Liver (tissue), 9 donors: ENCODE results near the gene DENND4C. TPM values are rescaled to one million over a fixed set of nuclear protein-coding genes. Genes with fewer than 3 reads are reported as not detected.

Source experiments
- DNase-seq: peaks from one replicate; pipeline ENCODE4 v3.0.0-alpha.2; 2017; ENCODE audit warnings: low spot score
- H3K27ac ChIP-seq, 2 donors: one replicate each; pipeline ENCODE4 v1.7.0; 2013; ENCODE audit warnings: inconsistent platforms in 2 of 2, low read length in 2 of 2, control low read depth in 1 of 2, low read depth in 1 of 2, mild to moderate bottlenecking in 1 of 2
- H3K27me3 ChIP-seq, 4 donors: one replicate each; pipeline versions ENCODE4 v1.6.1 to v1.7.0; 2013; ENCODE audit warnings: low read length in 3 of 4, inconsistent platforms in 1 of 4, mild to moderate bottlenecking in 1 of 4, moderate library complexity in 1 of 4; ENCODE audit not compliant: control insufficient read depth in 4 of 4, insufficient read depth in 4 of 4
- H3K36me3 ChIP-seq, 4 donors: one replicate each; pipeline versions ENCODE4 v1.6.1 to v1.7.0; 2013; ENCODE audit warnings: low read length in 3 of 4, mild to moderate bottlenecking in 3 of 4, low read depth in 1 of 4, moderate library complexity in 1 of 4; ENCODE audit not compliant: control insufficient read depth in 4 of 4, insufficient read depth in 3 of 4
- H3K4me1 ChIP-seq, 4 donors: one replicate each; pipeline versions ENCODE4 v1.6.1 to v1.7.0; 2013; ENCODE audit warnings: low read length in 3 of 4, mild to moderate bottlenecking in 3 of 4, moderate library complexity in 1 of 4; ENCODE audit not compliant: control insufficient read depth in 4 of 4, insufficient read depth in 4 of 4
- H3K4me3 ChIP-seq, 3 donors: one replicate each; pipeline versions ENCODE4 v1.6.1 to v1.7.0; 2013; ENCODE audit warnings: low read length in 3 of 3, control low read depth in 1 of 3, low read depth in 1 of 3, mild to moderate bottlenecking in 1 of 3
- H3K9ac ChIP-seq, 2 donors: one replicate each; pipeline ENCODE4 v1.7.0; 2013; ENCODE audit warnings: low read length in 2 of 2, mild to moderate bottlenecking in 2 of 2, moderate library complexity in 2 of 2, control low read depth in 1 of 2, low read depth in 1 of 2
- H3K9me3 ChIP-seq, 4 donors: one replicate each; pipeline versions ENCODE4 v1.6.1 to v1.7.0; 2013; ENCODE audit warnings: low read length in 3 of 4; ENCODE audit not compliant: control insufficient read depth in 4 of 4
- ATF3 ChIP-seq: IDR thresholded peaks from 2 replicates; pipeline ENCODE4 v1.6.1; 2016; ENCODE audit warnings: antibody characterized with exemption
- CTCF ChIP-seq: fragments of 150-350 bp; IDR thresholded peaks from 2 replicates; pipeline ENCODE4 v1.5.1; 2017; ENCODE audit warnings: improper control_type of control experiment, low read depth, low read length; ENCODE audit not compliant: missing input control
- EGR1 ChIP-seq, 2 donors: IDR thresholded peaks; 2 replicates each; pipeline ENCODE4 v1.6.1; 2016 to 2018; ENCODE audit warnings: antibody characterized with exemption in 2 of 2, low read depth in 2 of 2
- FOXA1 ChIP-seq: IDR thresholded peaks from 2 replicates; pipeline ENCODE4 v1.6.1; 2016; ENCODE audit warnings: antibody characterized with exemption
- FOXA2 ChIP-seq: IDR thresholded peaks from 2 replicates; pipeline ENCODE4 v1.6.1; 2016; ENCODE audit warnings: antibody characterized with exemption
- GABPA ChIP-seq, 2 donors: IDR thresholded peaks in 1 of 2; conservative IDR thresholded peaks in 1 of 2; 2 replicates each; pipeline ENCODE4 v1.6.1; 2016; ENCODE audit warnings: antibody characterized with exemption in 2 of 2, mild to moderate bottlenecking in 1 of 2, moderate library complexity in 1 of 2
- HNF4A ChIP-seq, 2 donors: conservative IDR thresholded peaks; 2 replicates each; pipeline ENCODE4 v1.6.1; 2016; ENCODE audit warnings: antibody characterized with exemption in 2 of 2, mild to moderate bottlenecking in 2 of 2
- HNF4G ChIP-seq: IDR thresholded peaks from 2 replicates; pipeline ENCODE4 v1.6.1; 2016; ENCODE audit warnings: antibody characterized with exemption
- JUND ChIP-seq, 2 donors: IDR thresholded peaks; 2 replicates each; pipeline ENCODE4 v1.6.1; 2016; ENCODE audit warnings: antibody characterized with exemption in 2 of 2
- MAX ChIP-seq: IDR thresholded peaks from 2 replicates; pipeline ENCODE4 v1.6.1; 2016; ENCODE audit warnings: antibody characterized with exemption
- NR2F2 ChIP-seq: IDR thresholded peaks from 2 replicates; pipeline ENCODE4 v1.6.1; 2016; ENCODE audit warnings: antibody characterized with exemption
- RAD21 ChIP-seq, 2 donors: IDR thresholded peaks; 2 replicates each; pipeline ENCODE4 v1.6.1; 2016; ENCODE audit warnings: antibody characterized with exemption in 2 of 2, mild to moderate bottlenecking in 2 of 2
- REST ChIP-seq: IDR thresholded peaks from 2 replicates; pipeline ENCODE4 v1.6.1; 2016; ENCODE audit warnings: antibody characterized with exemption, mild to moderate bottlenecking
- RXRA ChIP-seq, 2 donors: IDR thresholded peaks; 2 replicates each; pipeline ENCODE4 v1.6.1; 2017 to 2018; ENCODE audit warnings: antibody characterized with exemption in 2 of 2, mild to moderate bottlenecking in 1 of 2
- SP1 ChIP-seq: IDR thresholded peaks from 2 replicates; pipeline ENCODE4 v1.6.1; 2018; ENCODE audit warnings: antibody characterized with exemption, mild to moderate bottlenecking
- TAF1 ChIP-seq: conservative IDR thresholded peaks from 2 replicates; pipeline ENCODE4 v1.6.1; 2016; ENCODE audit warnings: antibody characterized with exemption, mild to moderate bottlenecking
- YY1 ChIP-seq: IDR thresholded peaks from 2 replicates; pipeline ENCODE4 v1.6.1; 2016; ENCODE audit warnings: antibody characterized with exemption, mild to moderate bottlenecking
- ZBTB33 ChIP-seq: IDR thresholded peaks from 2 replicates; pipeline ENCODE4 v1.6.1; 2016; ENCODE audit warnings: antibody characterized with exemption
- WGBS: extraction: QIAGEN DNeasy Blood & Tissue Kit; methylation state at CpG from one replicate; pipeline ENCODE4 v1.1.7; 2013; 5-methylcytosine and 5-hydroxymethylcytosine counted together
- polyA plus RNA-seq, 2 donors: library from polyadenylated mRNA; stranded (reverse) in 1 of 2; unstranded in 1 of 2; fragments of 200-250 nt in 1 of 2; fragments of >200 nt in 1 of 2; fragmentation: Nextera tagmentation in 1 of 2; extraction: Ambion mirVana in 1 of 2; gene quantifications; one replicate each; pipeline versions ENCODE4 v1.2.1 to v1.2.3, GENCODE V29; 2013 to 2015
- total RNA-seq, 2 donors: library from RNA; depleted of rRNA; stranded (reverse); fragments of >200 nt; gene quantifications; one replicate each; pipeline ENCODE4 v1.2.3, GENCODE V29; 2014
- donor health status: healthy.
- donor health status: healthy.
- donor health status: healthy.
- donor health status: healthy.
- donor health status: healthy.

DENND4C gene
- total and polyA plus RNA-seq, 4 donors, result 6.9 to 54.9 (median 14.8) TPM

- peak; percentile 55 for TF ChIP-seq ZBTB33
Observed at GRCh38 chr9:19408693-19409400, 178.4 kb downstream of the DENND4C start, which contains the start of gene ACER2 (continued).

GRCh38 chr9:19409401-19410194, 179.1 kb downstream of the DENND4C start:
- TF ChIP-seq GABPA (IDR thresholded peaks at IDR 0.05 in 1 of 2, conservative IDR thresholded peaks at IDR 0.05 in 1 of 2) (no peak), YY1 (no peak), RAD21 (IDR thresholded peaks at IDR 0.05) (no peak), TAF1 (no peak), MAX (no peak), HNF4G (no peak), FOXA1 (no peak), FOXA2 (no peak), RXRA (IDR thresholded peaks at IDR 0.05) (no peak), NR2F2 (no peak), EGR1 (IDR thresholded peaks at IDR 0.05; ENCODE audit: low read depth in 2 of 2) (no peak), JUND (IDR thresholded peaks at IDR 0.05) (no peak)
- H3K27ac ChIP-seq, result peak overlapping the region; percentile 76 to 80
- H3K9ac ChIP-seq, result peak overlapping the region; percentile 76 to 88
- no peaks in the 10 kb centered on the region for H3K9me3 ChIP-seq
- no peaks in the 10 kb centered on the region for H3K27me3 ChIP-seq
- H3K4me1 ChIP-seq, result peaks cover 0 to 16% (median 11%) of the 10 kb centered on the region in 4 donors
- 6% methylated on average over 17 of the region's 17 CpGs for WGBS
- DNase-seq, result no peak
- peak overlapping the region; percentile 71 to 95 (median 90) for H3K4me3 ChIP-seq
- peaks cover 0 to 2% (median 0%) of the 10 kb centered on the region in 4 donors for H3K36me3 ChIP-seq

GRCh38 chr9:19410195-19410503, 179.7 kb downstream of the DENND4C start:
- H3K27ac ChIP-seq, result no peak overlapping the region
- H3K36me3 ChIP-seq, result peaks cover 0 to 2% (median 0%) of the 10 kb centered on the region in 4 donors
- H3K27me3 ChIP-seq, result no peaks in the 10 kb centered on the region
- 97% methylated on average over 2 of the region's 2 CpGs for WGBS
- H3K4me1 ChIP-seq, result peaks cover 0 to 16% (median 11%) of the 10 kb centered on the region in 4 donors
- no peak for DNase-seq
- H3K9ac ChIP-seq, result no peak overlapping the region
- no peaks in the 10 kb centered on the region for H3K9me3 ChIP-seq
- H3K4me3 ChIP-seq, result no peak overlapping the region
- no peak for TF ChIP-seq ATF3
- TF ChIP-seq NR2F2, result no peak
- TF ChIP-seq HNF4G, result no peak
- no peak for TF ChIP-seq FOXA2
- TF ChIP-seq CTCF, result no peak
- no peak for TF ChIP-seq RAD21 (IDR thresholded peaks at IDR 0.05)
- no peak for TF ChIP-seq ZBTB33
- TF ChIP-seq HNF4A (conservative IDR thresholded peaks at IDR 0.05), result no peak
- no peak for TF ChIP-seq GABPA (IDR thresholded peaks at IDR 0.05 in 1 of 2, conservative IDR thresholded peaks at IDR 0.05 in 1 of 2)
- no peak for TF ChIP-seq FOXA1
- no peak for TF ChIP-seq SP1
- no peak for TF ChIP-seq YY1
- TF ChIP-seq REST, result no peak
- TF ChIP-seq JUND (IDR thresholded peaks at IDR 0.05), result no peak
- TF ChIP-seq MAX, result no peak
